IMR-90 (cell line): ENCODE results near the gene STOX1. TPM values are rescaled to one million over a fixed set of nuclear protein-coding genes. Genes with fewer than 3 reads are reported as not detected.

Experiments
- ATAC-seq: fragments of 200-7000 bp; cut with Tn5 transposase; 2 replicates; pipeline ENCODE4 v1.9.1; 2020; ENCODE audit warnings: low read depth, mild to moderate bottlenecking, moderate library complexity
- BruUV-seq: library from RNA; stranded (reverse); fragments of 400-500 nt; replicated peaks from 2 replicates; lab custom pipeline; 2021; lab: Mats Ljungman, UMichigan
- CTCF ChIA-PET: fragments of 300-600 bp; formaldehyde crosslinking; extraction: SDS; loops from one replicate; lab custom pipeline; 2021; ENCODE audit warnings: antibody characterized with exemption; lab: Yijun Ruan, JAX
- POLR2A ChIA-PET: fragments of 300-600 bp; sonication (Branson Sonifier 250); formaldehyde crosslinking; loops from one replicate; lab custom pipeline; 2022; ENCODE audit warnings: antibody characterized with exemption; ENCODE audit not compliant: unreplicated experiment; lab: Charles Lee
- DNase-seq: peaks from one replicate; pipeline ENCODE4 v3.0.0; 2013
- H2AFZ ChIP-seq: replicated peaks from 2 replicates; pipeline ENCODE3; 2013; ENCODE audit warnings: low read length, mild to moderate bottlenecking; ENCODE audit not compliant: poor library complexity
- H2AK5ac ChIP-seq: 2 replicates; pipeline ENCODE4 v1.6.1; 2013; ENCODE audit warnings: low read depth, low read length, inconsistent platforms
- H2AK9ac ChIP-seq: replicated peaks from 2 replicates; pipeline ENCODE3; 2013; ENCODE audit warnings: mild to moderate bottlenecking, low read depth, low read length, moderate library complexity; ENCODE audit not compliant: poor library complexity
- H2BK120ac ChIP-seq: 2 replicates; pipeline ENCODE4 v1.6.1; 2013; ENCODE audit warnings: low read depth, low read length, inconsistent platforms
- H2BK15ac ChIP-seq: 3 replicates; pipeline ENCODE4 v1.6.1; 2013; ENCODE audit warnings: low read depth, low read length, inconsistent platforms
- H2BK20ac ChIP-seq: 2 replicates; pipeline ENCODE4 v1.6.1; 2013; ENCODE audit warnings: low read depth, mild to moderate bottlenecking, inconsistent platforms, low read length, moderate library complexity
- H2BK5ac ChIP-seq: 2 replicates; pipeline ENCODE4 v1.6.1; 2013; ENCODE audit warnings: mild to moderate bottlenecking, low read depth, low read length, inconsistent platforms; ENCODE audit not compliant: poor library complexity, severe bottlenecking
- H3K14ac ChIP-seq: replicated peaks from 2 replicates; pipeline ENCODE4 v1.6.1; 2013; ENCODE audit warnings: low read depth, low read length, inconsistent platforms
- H3K18ac ChIP-seq: 2 replicates; pipeline ENCODE4 v1.6.1; 2013; ENCODE audit warnings: low read depth, low read length, control low read depth
- H3K23ac ChIP-seq: 2 replicates; pipeline ENCODE4 v1.6.1; 2013; ENCODE audit warnings: low read depth, low read length, inconsistent platforms
- H3K27ac ChIP-seq: 2 replicates; pipeline ENCODE4 v1.5.1; 2013; ENCODE audit warnings: mild to moderate bottlenecking, control low read depth, low read length; ENCODE audit not compliant: insufficient read depth
- H3K27me3 ChIP-seq: 2 replicates; pipeline ENCODE4 v1.6.1; 2013; ENCODE audit warnings: low read length; ENCODE audit not compliant: control insufficient read depth, insufficient read depth
- H3K36me3 ChIP-seq: 2 replicates; pipeline ENCODE4 v1.6.1; 2013; ENCODE audit warnings: low read length, mixed read lengths; ENCODE audit not compliant: control insufficient read depth, insufficient read depth
- H3K4ac ChIP-seq: 2 replicates; pipeline ENCODE4 v1.6.1; 2013; ENCODE audit warnings: low read depth, low read length, inconsistent platforms
- H3K4me1 ChIP-seq: 2 replicates; pipeline ENCODE4 v1.6.1; 2013; ENCODE audit warnings: low read length, mixed read lengths; ENCODE audit not compliant: control insufficient read depth, insufficient read depth
- H3K4me2 ChIP-seq: 2 replicates; pipeline ENCODE4 v1.6.1; 2013; ENCODE audit warnings: low read depth, mild to moderate bottlenecking, control low read depth, low read length, moderate library complexity
- H3K4me3 ChIP-seq: 2 replicates; pipeline ENCODE4 v1.5.1; 2013; ENCODE audit warnings: low read depth, mild to moderate bottlenecking, control low read depth, low read length, moderate library complexity; ENCODE audit not compliant: insufficient read depth
- H3K56ac ChIP-seq: 2 replicates; pipeline ENCODE4 v1.6.1; 2013; ENCODE audit warnings: low read length, inconsistent platforms; ENCODE audit not compliant: insufficient read depth; ENCODE audit errors: extremely low read depth
- H3K79me1 ChIP-seq, 2 experiments: 2 replicates each; pipeline ENCODE4 v1.6.1; 2013; ENCODE audit warnings: low read length in 2 of 2, inconsistent platforms in 1 of 2, low read depth in 1 of 2
- H3K9ac ChIP-seq: 2 replicates; pipeline ENCODE4 v1.6.1; 2013; ENCODE audit warnings: low read depth, low read length, control low read depth
- H3K9me1 ChIP-seq: 2 replicates; pipeline ENCODE4 v1.6.1; 2013; ENCODE audit warnings: low read length, inconsistent platforms; ENCODE audit not compliant: insufficient read depth
- H3K9me3 ChIP-seq: 2 replicates; pipeline ENCODE4 v1.6.1; 2013; ENCODE audit warnings: low read length; ENCODE audit not compliant: control insufficient read depth, insufficient read depth
- H4K20me1 ChIP-seq: 2 replicates; pipeline ENCODE4 v1.6.1; 2013; ENCODE audit warnings: low read length, inconsistent platforms; ENCODE audit not compliant: insufficient read depth
- H4K5ac ChIP-seq: 2 replicates; pipeline ENCODE4 v1.6.1; 2013; ENCODE audit warnings: mild to moderate bottlenecking, low read depth, low read length, control low read depth
- H4K8ac ChIP-seq, 2 experiments: 2 replicates each; pipeline ENCODE4 v1.6.1; 2013; ENCODE audit warnings: low read depth in 2 of 2, low read length in 2 of 2, control low read depth in 1 of 2, inconsistent platforms in 1 of 2
- H4K91ac ChIP-seq: 2 replicates; pipeline ENCODE4 v1.6.1; 2013; ENCODE audit warnings: low read depth, low read length, inconsistent platforms; ENCODE audit not compliant: insufficient read depth
- CEBPB ChIP-seq: IDR thresholded peaks from 2 replicates; pipeline ENCODE4 v1.6.1; 2012; ENCODE audit warnings: low read depth, low read length, improper control_type of control experiment
- MAFK ChIP-seq: IDR thresholded peaks from 2 replicates; pipeline ENCODE4 v1.6.1; 2012; ENCODE audit warnings: low read depth, low read length, improper control_type of control experiment
- USF2 ChIP-seq: fragments of 150-350 bp; IDR thresholded peaks from 2 replicates; pipeline ENCODE4 v1.6.1; 2017; ENCODE audit warnings: mild to moderate bottlenecking, antibody characterized with exemption, low read length, low read depth
- WGBS, 2 experiments: methylation state at CpG; one replicate each; pipeline versions ENCODE4 v1.1.5 to v1.1.7; 2013; ENCODE audit warnings: missing lambda C conversion rate in 2 of 2; ENCODE audit not compliant: insufficient read length in 1 of 2; ENCODE audit errors: extremely low coverage in 2 of 2; 5-methylcytosine and 5-hydroxymethylcytosine counted together
- dilution Hi-C: fragments of 300-500 bp; cut with HindIII; formaldehyde crosslinking; loops from one replicate; pipeline ENCODE4 v1.14.3; 2018; ENCODE audit warnings: low sequenced_read_pairs; ENCODE audit not compliant: unreplicated experiment
- in situ Hi-C: fragments of 300-500 bp; cut with MboI; formaldehyde crosslinking; loops from 3 replicates; pipeline ENCODE4 v1.14.3; 2019; ENCODE audit warnings: low sequenced_read_pairs, inconsistent platforms, mixed read lengths
- intact Hi-C: fragments of 100-400 bp; cut with micrococcal nuclease; formaldehyde crosslinking; loops from 2 replicates; pipeline ENCODE4 v1.10.0; 2022
- polyA plus RNA-seq, 3 experiments: library from polyadenylated mRNA; depleted of rRNA; stranded (reverse); fragments of >200 nt; gene quantifications; 2 replicates each; pipeline ENCODE4 v1.2.3, GENCODE V29; 2012; ENCODE audit warnings: low replicate concordance in 1 of 3
- total RNA-seq: library from RNA; depleted of rRNA; stranded (reverse); fragments of >200 nt; gene quantifications from 2 replicates; pipeline ENCODE4 v1.2.3, GENCODE V29; 2012

The STOX1 gene
- total and polyA plus RNA-seq, 2 of the 4 experiments (the other 2 are of a cell fraction): 0.03 to 0.18 TPM

- in situ Hi-C loops: no loop called here
- WGBS, 2 experiments: 60% methylated on average over 2 of the region's 6 CpGs; no CpG with 5 or more reads in 1 of the 2 experiments
- CTCF ChIA-PET: no interaction called here
These were observed 29.0 kb downstream of the STOX1 start for GRCh38 chr10:68856352-68856751.

More at GRCh38 chr10:68856352-68856751, 29.0 kb downstream of the STOX1 start:
- Histone ChIP-seq H4K8ac (no peak overlapping the region), H4K91ac (no peak overlapping the region), H3K9ac (no peak overlapping the region), H3K9me3 (peaks cover 8% of the 10 kb centered on the region), H2AK5ac (no peak overlapping the region), H3K27ac (no peak overlapping the region), H3K23ac (no peak overlapping the region), H3K4me1 (no peaks in the 10 kb centered on the region), H3K27me3 (peaks cover 28% of the 10 kb centered on the region), H2BK120ac (no peak overlapping the region), H3K18ac (no peak overlapping the region), H3K4me3 (no peak overlapping the region), H4K5ac (no peak overlapping the region), H2AFZ (no peak overlapping the region), H3K14ac (no peak overlapping the region), H3K56ac (no peak overlapping the region), H3K4ac (no peak overlapping the region), H3K4me2 (no peak overlapping the region), H3K9me1 (no peaks in the 10 kb centered on the region), H2BK5ac (no peak overlapping the region), H2BK15ac (no peak overlapping the region), H3K79me1 (no peaks in the 10 kb centered on the region), H3K36me3 (no peaks in the 10 kb centered on the region), H2BK20ac (no peak overlapping the region), H2AK9ac (no peak overlapping the region), H4K20me1 (no peaks in the 10 kb centered on the region)
- DNase-seq (no peak), ATAC-seq (no peak)
- no peak for TF ChIP-seq CEBPB
- no peak for TF ChIP-seq USF2
- TF ChIP-seq MAFK: no peak
- dilution Hi-C loops: no loop called here
- POLR2A ChIA-PET: no interaction called here
- intact Hi-C loops: no loop called here
- no TSS peak for BruUV-seq
